Hematopoietic multipotent progenitor cell treated with erythropoietin and hydrocortisone succinate and interleukin-3 and kit ligand, for 8 days (in vitro differentiated cells): ENCODE data around the gene RFLNA.
A peak's percentile ranks its signal among the peaks of the same experiment; 100 is the strongest.

ENCODE experiments used
- DNase-seq: peaks from one replicate; pipeline ENCODE4 v3.0.0-alpha.2; 2015

Gene RFLNA

GRCh38 chr12:124294780-124295341 lies at the start of gene RFLNA:
Gene RFLNA, plus strand, starts transcription at chr12:124295093. Its CDS starts 337 bp downstream, at chr12:124295430.
- DNase-seq: no peak

- DNase-seq: no peak
Measured at GRCh38 chr12:124247331-124247730, 47.6 kb upstream of the RFLNA start.

GRCh38 chr12:124248941-124249825 lies 45.7 kb upstream of the RFLNA start:
- no peak for DNase-seq

GRCh38 chr12:124251186-124251585 lies 43.7 kb upstream of the RFLNA start:
- DNase-seq: no peak

- DNase-seq: no peak
Measured at GRCh38 chr12:124252964-124253363, 41.9 kb upstream of the RFLNA start.

GRCh38 chr12:124254126-124254525 lies 40.8 kb upstream of the RFLNA start:
- no peak for DNase-seq

GRCh38 chr12:124259154-124260066 lies 35.5 kb upstream of the RFLNA start:
- peak; percentile 51 for DNase-seq

GRCh38 chr12:124261885-124262284 lies 33.0 kb upstream of the RFLNA start:
- no peak for DNase-seq

- no peak for DNase-seq
Measured at GRCh38 chr12:124264089-124264795, 30.7 kb upstream of the RFLNA start.

- DNase-seq: no peak
Measured at GRCh38 chr12:124264879-124265278, 30.0 kb upstream of the RFLNA start.

GRCh38 chr12:124267205-124267778 lies 27.6 kb upstream of the RFLNA start:
- no peak for DNase-seq

GRCh38 chr12:124270671-124271070 lies 24.2 kb upstream of the RFLNA start:
- no peak for DNase-seq

GRCh38 chr12:124273630-124274029 lies 21.3 kb upstream of the RFLNA start:
- peak; percentile 83 for DNase-seq

GRCh38 chr12:124276337-124276736 lies 18.6 kb upstream of the RFLNA start:
- DNase-seq: no peak

- no peak for DNase-seq
Measured at GRCh38 chr12:124277394-124278241, 17.3 kb upstream of the RFLNA start.

GRCh38 chr12:124278389-124279101 lies 16.3 kb upstream of the RFLNA start:
- no peak for DNase-seq

GRCh38 chr12:124279315-124279714 lies 15.6 kb upstream of the RFLNA start:
- DNase-seq: no peak

GRCh38 chr12:124279846-124280360 lies 15.0 kb upstream of the RFLNA start:
- no peak for DNase-seq

GRCh38 chr12:124281309-124281708 lies 13.6 kb upstream of the RFLNA start:
- DNase-seq: no peak

GRCh38 chr12:124282287-124282686 lies 12.6 kb upstream of the RFLNA start:
- DNase-seq: no peak
